ENCODE measurements around the gene SCYL3. TPM values are rescaled to one million over a fixed set of nuclear protein-coding genes. Genes with fewer than 3 reads are reported as not detected.

The SCYL3 gene
- total and polyA plus RNA-seq, 2 experiments from 2014 or later, result 2.2 to 6.8 TPM

DNA sequence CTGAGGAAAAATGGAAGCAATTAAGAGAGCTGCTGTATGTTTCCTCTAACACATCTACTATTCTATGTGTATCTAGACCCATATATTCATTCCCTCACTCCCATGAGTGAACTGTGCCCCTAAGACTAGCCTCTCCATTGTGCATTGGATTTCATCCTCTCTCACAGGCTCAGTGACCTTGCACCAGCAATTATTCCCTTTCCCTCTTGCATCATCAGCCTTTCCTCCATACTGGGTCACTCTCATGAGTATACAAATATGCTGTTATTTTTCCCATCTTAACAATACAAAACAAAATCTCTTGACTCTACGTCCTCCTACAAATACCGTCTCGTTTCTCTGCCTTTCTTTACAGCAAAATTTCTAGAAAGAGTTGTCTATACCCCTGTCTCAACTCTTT lies 69.5 kb downstream of the SCYL3 start:
- ATAC-seq (no peak), DNase-seq (ENCODE audit: low spot score) (no peak)
- no peaks in the 10 kb centered on the region for H3K79me2 ChIP-seq (replicated peaks; ENCODE audit: insufficient read depth)
- no peak overlapping the region for H3K4me2 ChIP-seq
- H3K4me1 ChIP-seq (ENCODE audit: insufficient read depth), result no peaks in the 10 kb centered on the region
- no peaks in the 10 kb centered on the region for H3K9me3 Mint-ChIP-seq
- no peak overlapping the region for H2AFZ ChIP-seq
- no peaks in the 10 kb centered on the region for H3K27me3 Mint-ChIP-seq (ENCODE audit: insufficient read depth, low read depth, poor library complexity)
- H3K4me3 Mint-ChIP-seq, result no peak overlapping the region
- H4K20me1 ChIP-seq (replicated peaks; ENCODE audit: insufficient read depth), result no peaks in the 10 kb centered on the region; the same call in 1 of the 2 replicates
- no peak overlapping the region for H3K4me3 ChIP-seq
- no peak overlapping the region for H3K27ac Mint-ChIP-seq
- peaks cover 26% of the 10 kb centered on the region for H3K36me3 Mint-ChIP-seq (ENCODE audit: low read depth)
- H3K36me3 ChIP-seq (ENCODE audit: insufficient read depth), result peaks cover 30% of the 10 kb centered on the region
- TF ChIP-seq NANOG (IDR thresholded peaks at IDR 0.05; ENCODE audit: borderline replicate concordance), result no peak
- TF ChIP-seq EZH2phosphoT487 (IDR thresholded peaks at IDR 0.05; ENCODE audit: unreplicated experiment), result no peak
- TF ChIP-seq EZH2 (IDR thresholded peaks at IDR 0.05; ENCODE audit: low read depth, unreplicated experiment), result no peak
- TF ChIP-seq ZNF331 (CRISPR knock-in tag; IDR thresholded peaks at IDR 0.05; ENCODE audit: low read depth), result no peak
- TF ChIP-seq POLR2AphosphoS5 (IDR thresholded peaks at IDR 0.05; ENCODE audit: low read depth), result no peak
- no peak for TF ChIP-seq JUNB (IDR thresholded peaks at IDR 0.05; ENCODE audit: unreplicated experiment)
- TF ChIP-seq, protein P1, sequence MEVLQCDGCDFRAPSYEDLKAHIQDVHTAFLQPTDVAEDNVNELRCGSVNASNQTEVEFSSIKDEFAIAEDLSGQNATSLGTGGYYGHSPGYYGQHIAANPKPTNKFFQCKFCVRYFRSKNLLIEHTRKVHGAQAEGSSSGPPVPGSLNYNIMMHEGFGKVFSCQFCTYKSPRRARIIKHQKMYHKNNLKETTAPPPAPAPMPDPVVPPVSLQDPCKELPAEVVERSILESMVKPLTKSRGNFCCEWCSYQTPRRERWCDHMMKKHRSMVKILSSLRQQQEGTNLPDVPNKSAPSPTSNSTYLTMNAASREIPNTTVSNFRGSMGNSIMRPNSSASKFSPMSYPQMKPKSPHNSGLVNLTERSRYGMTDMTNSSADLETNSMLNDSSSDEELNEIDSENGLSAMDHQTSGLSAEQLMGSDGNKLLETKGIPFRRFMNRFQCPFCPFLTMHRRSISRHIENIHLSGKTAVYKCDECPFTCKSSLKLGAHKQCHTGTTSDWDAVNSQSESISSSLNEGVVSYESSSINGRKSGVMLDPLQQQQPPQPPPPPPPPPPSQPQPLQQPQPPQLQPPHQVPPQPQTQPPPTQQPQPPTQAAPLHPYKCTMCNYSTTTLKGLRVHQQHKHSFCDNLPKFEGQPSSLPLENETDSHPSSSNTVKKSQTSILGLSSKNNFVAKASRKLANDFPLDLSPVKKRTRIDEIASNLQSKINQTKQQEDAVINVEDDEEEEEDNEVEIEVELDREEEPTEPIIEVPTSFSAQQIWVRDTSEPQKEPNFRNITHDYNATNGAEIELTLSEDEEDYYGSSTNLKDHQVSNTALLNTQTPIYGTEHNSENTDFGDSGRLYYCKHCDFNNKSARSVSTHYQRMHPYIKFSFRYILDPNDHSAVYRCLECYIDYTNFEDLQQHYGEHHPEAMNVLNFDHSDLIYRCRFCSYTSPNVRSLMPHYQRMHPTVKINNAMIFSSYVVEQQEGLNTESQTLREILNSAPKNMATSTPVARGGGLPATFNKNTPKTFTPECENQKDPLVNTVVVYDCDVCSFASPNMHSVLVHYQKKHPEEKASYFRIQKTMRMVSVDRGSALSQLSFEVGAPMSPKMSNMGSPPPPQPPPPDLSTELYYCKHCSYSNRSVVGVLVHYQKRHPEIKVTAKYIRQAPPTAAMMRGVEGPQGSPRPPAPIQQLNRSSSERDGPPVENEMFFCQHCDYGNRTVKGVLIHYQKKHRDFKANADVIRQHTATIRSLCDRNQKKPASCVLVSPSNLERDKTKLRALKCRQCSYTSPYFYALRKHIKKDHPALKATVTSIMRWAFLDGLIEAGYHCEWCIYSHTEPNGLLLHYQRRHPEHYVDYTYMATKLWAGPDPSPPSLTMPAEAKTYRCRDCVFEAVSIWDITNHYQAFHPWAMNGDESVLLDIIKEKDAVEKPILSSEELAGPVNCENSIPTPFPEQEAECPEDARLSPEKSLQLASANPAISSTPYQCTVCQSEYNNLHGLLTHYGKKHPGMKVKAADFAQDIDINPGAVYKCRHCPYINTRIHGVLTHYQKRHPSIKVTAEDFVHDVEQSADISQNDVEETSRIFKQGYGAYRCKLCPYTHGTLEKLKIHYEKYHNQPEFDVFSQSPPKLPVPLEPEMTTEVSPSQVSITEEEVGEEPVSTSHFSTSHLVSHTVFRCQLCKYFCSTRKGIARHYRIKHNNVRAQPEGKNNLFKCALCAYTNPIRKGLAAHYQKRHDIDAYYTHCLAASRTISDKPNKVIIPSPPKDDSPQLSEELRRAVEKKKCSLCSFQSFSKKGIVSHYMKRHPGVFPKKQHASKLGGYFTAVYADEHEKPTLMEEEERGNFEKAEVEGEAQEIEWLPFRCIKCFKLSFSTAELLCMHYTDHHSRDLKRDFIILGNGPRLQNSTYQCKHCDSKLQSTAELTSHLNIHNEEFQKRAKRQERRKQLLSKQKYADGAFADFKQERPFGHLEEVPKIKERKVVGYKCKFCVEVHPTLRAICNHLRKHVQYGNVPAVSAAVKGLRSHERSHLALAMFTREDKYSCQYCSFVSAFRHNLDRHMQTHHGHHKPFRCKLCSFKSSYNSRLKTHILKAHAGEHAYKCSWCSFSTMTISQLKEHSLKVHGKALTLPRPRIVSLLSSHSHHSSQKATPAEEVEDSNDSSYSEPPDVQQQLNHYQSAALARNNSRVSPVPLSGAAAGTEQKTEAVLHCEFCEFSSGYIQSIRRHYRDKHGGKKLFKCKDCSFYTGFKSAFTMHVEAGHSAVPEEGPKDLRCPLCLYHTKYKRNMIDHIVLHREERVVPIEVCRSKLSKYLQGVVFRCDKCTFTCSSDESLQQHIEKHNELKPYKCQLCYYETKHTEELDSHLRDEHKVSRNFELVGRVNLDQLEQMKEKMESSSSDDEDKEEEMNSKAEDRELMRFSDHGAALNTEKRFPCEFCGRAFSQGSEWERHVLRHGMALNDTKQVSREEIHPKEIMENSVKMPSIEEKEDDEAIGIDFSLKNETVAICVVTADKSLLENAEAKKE (CRISPR knock-in tag; IDR thresholded peaks at IDR 0.05), result no peak
- no peak for TF ChIP-seq CTCF (conservative IDR thresholded peaks at IDR 0.05; ENCODE audit: low read depth in 2 of 2)
- TF ChIP-seq, protein P2, sequence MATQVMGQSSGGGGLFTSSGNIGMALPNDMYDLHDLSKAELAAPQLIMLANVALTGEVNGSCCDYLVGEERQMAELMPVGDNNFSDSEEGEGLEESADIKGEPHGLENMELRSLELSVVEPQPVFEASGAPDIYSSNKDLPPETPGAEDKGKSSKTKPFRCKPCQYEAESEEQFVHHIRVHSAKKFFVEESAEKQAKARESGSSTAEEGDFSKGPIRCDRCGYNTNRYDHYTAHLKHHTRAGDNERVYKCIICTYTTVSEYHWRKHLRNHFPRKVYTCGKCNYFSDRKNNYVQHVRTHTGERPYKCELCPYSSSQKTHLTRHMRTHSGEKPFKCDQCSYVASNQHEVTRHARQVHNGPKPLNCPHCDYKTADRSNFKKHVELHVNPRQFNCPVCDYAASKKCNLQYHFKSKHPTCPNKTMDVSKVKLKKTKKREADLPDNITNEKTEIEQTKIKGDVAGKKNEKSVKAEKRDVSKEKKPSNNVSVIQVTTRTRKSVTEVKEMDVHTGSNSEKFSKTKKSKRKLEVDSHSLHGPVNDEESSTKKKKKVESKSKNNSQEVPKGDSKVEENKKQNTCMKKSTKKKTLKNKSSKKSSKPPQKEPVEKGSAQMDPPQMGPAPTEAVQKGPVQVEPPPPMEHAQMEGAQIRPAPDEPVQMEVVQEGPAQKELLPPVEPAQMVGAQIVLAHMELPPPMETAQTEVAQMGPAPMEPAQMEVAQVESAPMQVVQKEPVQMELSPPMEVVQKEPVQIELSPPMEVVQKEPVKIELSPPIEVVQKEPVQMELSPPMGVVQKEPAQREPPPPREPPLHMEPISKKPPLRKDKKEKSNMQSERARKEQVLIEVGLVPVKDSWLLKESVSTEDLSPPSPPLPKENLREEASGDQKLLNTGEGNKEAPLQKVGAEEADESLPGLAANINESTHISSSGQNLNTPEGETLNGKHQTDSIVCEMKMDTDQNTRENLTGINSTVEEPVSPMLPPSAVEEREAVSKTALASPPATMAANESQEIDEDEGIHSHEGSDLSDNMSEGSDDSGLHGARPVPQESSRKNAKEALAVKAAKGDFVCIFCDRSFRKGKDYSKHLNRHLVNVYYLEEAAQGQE (IDR thresholded peaks at IDR 0.05; ENCODE audit: unreplicated experiment), result no peak
- TF ChIP-seq STAT1 (IDR thresholded peaks at IDR 0.05; ENCODE audit: unreplicated experiment), result no peak
- TF ChIP-seq, protein P3, sequence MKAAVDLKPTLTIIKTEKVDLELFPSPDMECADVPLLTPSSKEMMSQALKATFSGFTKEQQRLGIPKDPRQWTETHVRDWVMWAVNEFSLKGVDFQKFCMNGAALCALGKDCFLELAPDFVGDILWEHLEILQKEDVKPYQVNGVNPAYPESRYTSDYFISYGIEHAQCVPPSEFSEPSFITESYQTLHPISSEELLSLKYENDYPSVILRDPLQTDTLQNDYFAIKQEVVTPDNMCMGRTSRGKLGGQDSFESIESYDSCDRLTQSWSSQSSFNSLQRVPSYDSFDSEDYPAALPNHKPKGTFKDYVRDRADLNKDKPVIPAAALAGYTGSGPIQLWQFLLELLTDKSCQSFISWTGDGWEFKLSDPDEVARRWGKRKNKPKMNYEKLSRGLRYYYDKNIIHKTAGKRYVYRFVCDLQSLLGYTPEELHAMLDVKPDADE (IDR thresholded peaks at IDR 0.05), result no peak
- TF ChIP-seq ZNF114 (CRISPR knock-in tag; IDR thresholded peaks at IDR 0.05), result no peak
- TF ChIP-seq CREB1 (CRISPR knock-in tag; IDR thresholded peaks at IDR 0.05; ENCODE audit: low read depth), result no peak
- H3K27ac ChIP-seq (ENCODE audit: low read depth), result no peak overlapping the region
- no peaks in the 10 kb centered on the region for H3K9me2 ChIP-seq (ENCODE audit: insufficient read depth)
- no peaks in the 10 kb centered on the region for H3K4me1 Mint-ChIP-seq
- H3K27me3 ChIP-seq (ENCODE audit: insufficient read depth), result no peaks in the 10 kb centered on the region
- no peaks in the 10 kb centered on the region for H3F3A ChIP-seq (replicated peaks; ENCODE audit: low read depth)
